ENCODE results near the gene NKX2-1.
A peak's percentile ranks its signal among the peaks of the same experiment; 100 is the strongest.

NKX2-1 gene

GRCh38 chr14:36518586-36519430 lies 1.2 kb downstream of the NKX2-1 start:
- no peak overlapping the region for H3K4me3 ChIP-seq (ENCODE audit: low read length)
- no peak for DNase-seq (ENCODE audit: low read depth, low spot score)

GRCh38 chr14:36518031-36518585 lies 1.9 kb downstream of the NKX2-1 start:
- DNase-seq (ENCODE audit: low read depth, low spot score): no peak
- no peak overlapping the region for H3K4me3 ChIP-seq (ENCODE audit: low read length)

DNA sequence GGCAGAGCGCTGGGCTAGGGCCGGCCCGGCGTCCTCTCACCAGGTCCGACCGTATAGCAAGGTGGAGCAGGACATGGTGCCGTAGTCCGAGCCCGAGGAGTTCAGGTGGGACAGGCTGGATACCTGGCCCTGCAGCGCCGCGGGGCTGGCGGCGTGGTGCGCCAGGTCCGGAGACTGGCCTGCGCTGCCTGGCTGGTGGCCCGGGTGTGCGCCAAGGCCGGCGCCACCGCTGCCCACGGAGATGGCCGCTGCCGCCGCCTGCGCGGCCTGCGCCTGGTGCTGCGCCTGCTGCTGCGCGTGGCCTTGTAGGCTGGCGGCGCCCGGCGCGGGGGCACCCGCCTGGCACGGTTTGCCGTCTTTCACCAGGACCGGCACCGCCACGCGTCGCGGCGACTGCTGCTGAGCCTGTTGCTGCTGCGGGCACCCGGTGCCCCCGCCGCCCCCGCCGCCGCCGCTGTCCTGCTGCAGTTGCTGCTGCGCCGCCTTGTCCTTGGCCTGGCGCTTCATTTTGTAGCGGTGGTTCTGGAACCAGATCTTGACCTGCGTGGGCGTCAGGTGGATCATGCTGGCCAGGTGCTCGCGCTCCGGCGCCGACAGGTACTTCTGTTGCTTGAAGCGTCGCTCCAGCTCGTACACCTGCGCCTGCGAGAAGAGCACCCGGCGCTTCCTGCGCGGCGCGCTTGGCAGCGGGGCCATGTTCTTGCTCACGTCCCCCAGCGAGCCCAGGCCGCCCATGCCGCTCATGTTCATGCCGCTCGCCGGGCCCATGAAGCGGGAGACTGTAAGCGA lies 2.6 kb downstream of the NKX2-1 start:
- no peak for DNase-seq (ENCODE audit: low read depth, low spot score)
- no peak overlapping the region for H3K4me3 ChIP-seq (ENCODE audit: low read length)

DNA sequence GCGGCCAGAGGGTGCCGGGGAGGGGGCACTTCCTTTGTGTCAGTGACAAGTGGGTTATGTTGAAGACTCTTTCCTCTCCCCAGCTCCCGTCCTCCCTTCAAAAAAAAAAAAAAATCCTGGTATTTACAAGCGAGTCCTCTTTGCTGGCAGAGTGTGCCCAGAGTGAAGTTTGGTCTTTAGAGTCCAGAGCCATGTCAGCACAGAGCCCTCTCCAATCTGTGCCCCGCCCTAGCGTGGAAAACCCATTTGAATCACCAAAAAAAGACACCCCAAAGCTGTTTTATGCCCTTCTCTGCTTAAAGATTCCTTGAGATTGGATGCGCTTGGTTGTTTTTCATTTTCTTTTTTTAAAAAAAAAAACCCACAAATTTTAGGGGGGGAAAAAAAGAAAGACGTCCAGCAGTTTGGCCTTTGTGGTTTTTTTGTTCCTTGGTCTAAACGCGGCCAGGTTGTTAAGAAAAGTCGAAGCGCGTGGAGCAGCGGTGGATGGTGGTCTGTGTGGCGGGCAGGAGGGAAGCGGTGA lies 3.3 kb downstream of the NKX2-1 start:
- DNase-seq (ENCODE audit: low read depth, low spot score): no peak
- H3K4me3 ChIP-seq (ENCODE audit: low read length): no peak overlapping the region

DNA sequence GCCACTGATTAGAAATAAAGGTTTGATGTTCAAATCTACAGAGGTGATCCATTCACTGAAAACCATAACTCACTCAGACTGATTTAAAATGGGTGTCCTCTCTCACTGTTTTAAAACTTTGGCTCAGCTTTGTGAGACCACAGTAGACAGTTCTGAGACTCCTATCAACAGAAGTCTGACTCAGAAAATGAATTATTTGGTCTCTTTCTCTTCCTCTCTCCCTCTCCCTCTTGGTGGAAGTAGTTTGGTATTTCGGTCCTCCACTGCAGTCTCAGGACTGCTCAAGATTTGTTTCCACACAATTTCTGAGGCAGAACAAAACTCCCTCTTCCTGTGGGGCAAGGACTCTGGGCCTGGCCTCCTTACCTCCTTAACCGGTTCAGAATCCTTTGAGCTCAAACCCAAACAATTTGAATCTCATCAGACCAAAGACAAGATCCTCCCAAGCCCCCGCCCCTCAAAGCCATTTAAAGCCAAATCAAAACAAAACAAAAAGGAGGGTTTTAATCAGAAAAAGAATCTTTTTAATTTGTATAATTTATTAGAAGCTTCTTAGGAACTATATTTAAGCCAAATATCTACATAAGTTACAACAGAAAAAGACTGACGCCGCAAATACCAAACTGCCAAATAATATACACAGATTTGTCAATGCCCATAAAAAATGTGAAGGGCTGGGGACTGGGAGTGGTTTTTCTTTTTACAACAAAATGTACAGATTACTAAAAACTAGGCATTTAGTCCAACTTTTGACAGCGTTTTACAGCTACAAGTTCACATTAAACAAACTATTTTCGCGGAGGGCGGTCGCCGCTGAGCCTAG lies 3.9 kb downstream of the NKX2-1 start:
- DNase-seq (ENCODE audit: low read depth, low spot score): no peak

DNA sequence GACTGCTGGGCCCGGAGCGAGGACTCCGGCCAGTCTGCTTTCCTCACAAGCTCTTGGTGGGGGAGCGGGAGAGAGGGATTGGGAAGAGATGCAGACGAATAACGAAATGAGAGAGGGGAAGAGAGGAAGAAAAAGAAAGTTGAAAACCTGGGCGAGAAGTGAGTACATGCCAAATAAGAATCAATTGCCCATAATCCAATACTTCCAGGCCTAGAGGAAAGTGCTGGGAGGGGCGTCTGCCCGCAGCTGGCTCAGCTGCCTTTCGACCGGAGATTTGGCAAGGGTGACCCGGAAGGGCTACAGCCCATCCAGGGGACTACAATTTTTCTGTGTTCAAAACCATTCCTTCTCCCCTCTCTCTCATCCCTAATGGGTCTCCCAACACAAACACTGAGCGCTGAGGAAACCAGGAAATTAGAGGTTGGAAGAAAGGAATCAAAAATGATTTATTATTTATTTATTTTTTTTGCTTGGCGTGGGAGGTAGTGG lies 4.9 kb downstream of the NKX2-1 start:
- no peak overlapping the region for H3K4me3 ChIP-seq (ENCODE audit: low read length)

More for the DNA sequence above, 3.9 kb downstream of the NKX2-1 start:
- no peak overlapping the region for H3K4me3 ChIP-seq (ENCODE audit: low read length)

GRCh38 chr14:36514278-36515104 lies 5.5 kb downstream of the NKX2-1 start:
- no peak overlapping the region for H3K4me3 ChIP-seq (ENCODE audit: low read length)
- DNase-seq (ENCODE audit: low read depth, low spot score): no peak

More for the DNA sequence above, 4.9 kb downstream of the NKX2-1 start:
- no peak for DNase-seq (ENCODE audit: low read depth, low spot score)

DNA sequence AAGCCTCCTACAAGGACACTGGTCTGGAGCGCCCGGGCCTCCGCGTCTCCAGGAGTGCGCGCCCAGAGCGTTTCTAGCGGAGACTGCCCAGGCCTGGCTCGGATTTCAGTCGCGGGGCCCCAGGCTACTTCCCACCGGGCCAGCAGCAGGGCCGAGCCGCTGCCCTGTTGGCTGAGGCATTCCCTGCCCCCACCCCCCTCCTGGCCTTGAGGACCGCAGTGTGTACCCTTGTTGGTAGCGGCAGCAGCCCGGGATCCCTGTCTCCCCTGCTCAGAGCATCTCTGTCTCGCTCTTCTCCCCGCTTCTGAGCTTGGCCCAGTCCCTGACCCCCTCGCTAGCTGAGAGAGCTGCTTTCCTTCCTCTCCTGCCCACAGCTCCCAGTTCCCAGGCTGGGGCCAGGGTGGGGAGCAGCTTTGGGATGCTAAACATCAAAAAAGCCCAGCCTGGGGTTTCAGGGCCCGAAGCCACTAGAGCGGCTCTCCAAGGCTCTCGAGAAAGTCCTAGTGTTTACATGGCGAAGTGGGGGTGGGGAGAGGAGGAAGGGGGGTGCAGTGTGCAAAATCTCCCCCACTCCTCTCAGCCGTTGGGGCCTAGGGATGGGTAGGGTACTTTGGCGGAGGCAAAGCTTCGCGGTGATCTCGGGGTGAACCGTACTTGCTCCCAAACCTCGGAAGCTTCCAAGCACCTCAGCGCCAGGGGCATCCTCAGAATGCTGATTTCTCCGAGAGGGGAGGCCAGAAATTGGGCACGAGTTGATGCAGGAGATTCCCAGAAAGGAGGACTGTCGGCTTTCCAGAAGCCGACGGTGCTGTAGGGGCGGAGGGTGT lies 6.4 kb downstream of the NKX2-1 start:
- DNase-seq (ENCODE audit: low read depth, low spot score): no peak
- H3K4me3 ChIP-seq (ENCODE audit: low read length): no peak overlapping the region

DNA sequence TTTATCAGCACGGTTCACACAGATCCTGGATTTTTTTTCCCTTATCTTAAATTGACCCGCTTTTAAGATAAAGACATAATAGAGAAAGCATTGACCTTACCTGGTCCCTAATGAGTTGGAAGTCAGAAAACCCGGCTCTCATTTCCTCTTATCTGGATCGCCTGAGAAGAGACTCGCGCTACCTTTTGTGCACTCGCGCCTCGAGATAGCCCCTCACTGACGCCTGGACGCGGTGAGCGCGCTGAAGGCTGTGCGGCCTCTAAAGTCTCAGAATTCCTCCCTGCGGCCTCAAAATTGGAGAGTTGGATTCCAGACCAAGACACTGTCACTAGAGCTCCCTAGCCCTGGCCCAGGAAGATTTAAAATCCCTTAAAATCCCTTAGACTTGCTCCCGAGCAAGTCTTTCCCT lies 7.0 kb downstream of the NKX2-1 start:
- DNase-seq (ENCODE audit: low read depth, low spot score): no peak

DNA sequence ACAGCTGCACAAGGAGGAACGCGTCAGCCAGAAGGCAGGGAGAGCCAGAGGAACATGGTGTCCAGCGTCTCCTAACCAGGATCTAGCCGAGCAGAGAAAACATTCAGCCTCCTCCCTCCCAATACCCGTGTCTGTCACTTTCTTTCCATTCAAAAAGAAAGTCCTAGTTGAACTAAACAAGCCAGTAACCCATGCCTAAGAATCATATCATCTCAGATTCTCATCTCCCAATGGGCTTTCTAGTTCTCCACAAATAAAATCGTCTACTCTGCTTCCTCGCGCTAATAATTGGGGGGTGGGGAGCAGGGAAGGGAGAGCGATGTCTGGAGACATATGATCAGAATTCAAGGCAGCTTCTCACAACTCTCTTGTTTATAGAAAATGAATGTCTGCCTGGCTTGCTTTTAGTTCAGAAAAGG lies 7.4 kb downstream of the NKX2-1 start:
- no peak overlapping the region for H3K4me3 ChIP-seq (ENCODE audit: low read length)
- DNase-seq (ENCODE audit: low read depth, low spot score): no peak

More for the DNA sequence above, 7.0 kb downstream of the NKX2-1 start:
- no peak overlapping the region for H3K4me3 ChIP-seq (ENCODE audit: low read length)

GRCh38 chr14:36511981-36512584 lies 7.9 kb downstream of the NKX2-1 start:
- H3K4me3 ChIP-seq (ENCODE audit: low read length): no peak overlapping the region
- DNase-seq (ENCODE audit: low read depth, low spot score): no peak

DNA sequence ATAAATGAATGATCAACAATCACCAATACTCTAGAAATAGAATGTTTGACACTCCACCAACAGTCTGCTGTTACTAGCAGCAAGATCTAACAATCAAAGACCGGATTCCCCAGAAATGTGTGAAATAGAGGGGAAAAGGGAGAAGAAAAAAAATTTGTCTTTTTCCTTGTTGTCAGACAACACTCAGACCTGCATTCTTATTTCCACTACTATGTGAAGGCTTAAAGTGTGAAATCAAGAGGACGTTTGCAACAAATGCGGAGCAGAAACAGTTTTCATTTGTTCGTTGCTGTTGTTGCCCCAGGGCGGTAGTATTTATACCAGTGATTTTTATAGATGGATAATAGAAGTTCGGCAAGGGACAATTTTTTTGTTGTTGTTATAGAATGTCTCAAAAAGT lies 9.2 kb downstream of the NKX2-1 start:
- DNase-seq (ENCODE audit: low read depth, low spot score): no peak
- H3K4me3 ChIP-seq (ENCODE audit: low read length): no peak overlapping the region

DNA sequence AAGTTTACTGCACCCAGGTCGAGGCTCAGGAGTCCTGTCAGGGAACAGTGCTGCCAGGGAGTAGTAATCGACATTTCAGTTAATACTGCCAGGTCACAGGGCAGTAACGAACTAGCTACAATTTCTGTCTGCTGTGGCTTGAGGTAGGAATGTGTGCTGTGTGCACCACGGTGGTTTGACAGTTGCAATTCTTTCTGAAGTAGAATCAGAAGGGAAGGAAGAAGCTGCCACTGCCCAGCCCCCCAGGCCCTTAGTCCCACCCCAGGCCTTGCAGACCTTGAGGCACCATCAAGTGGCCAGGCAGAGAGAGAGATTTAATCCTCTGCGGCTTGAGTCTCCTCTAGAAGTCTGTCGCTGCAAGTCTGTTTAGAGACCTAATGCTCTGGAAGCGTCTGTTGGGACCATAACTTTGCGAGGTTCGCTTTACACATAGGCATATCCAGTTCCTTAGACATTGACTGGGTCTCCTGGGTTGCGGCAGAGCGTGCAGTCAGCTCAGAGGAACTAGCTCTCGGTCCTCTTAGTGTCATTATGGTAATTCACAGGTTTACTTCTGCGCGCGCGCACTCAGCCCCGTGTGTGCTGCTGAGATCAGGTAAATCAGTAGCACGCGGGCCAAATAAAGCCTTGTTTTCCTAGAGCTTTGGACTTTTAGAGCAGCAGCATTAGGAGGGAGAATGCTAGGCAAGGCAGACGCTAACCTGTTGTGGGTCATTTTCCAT lies 9.8 kb downstream of the NKX2-1 start:
- peak; percentile 57 for DNase-seq (ENCODE audit: low read depth, low spot score)
- H3K4me3 ChIP-seq (ENCODE audit: low read length): no peak overlapping the region; the same call in 1 of the 2 replicates

DNA sequence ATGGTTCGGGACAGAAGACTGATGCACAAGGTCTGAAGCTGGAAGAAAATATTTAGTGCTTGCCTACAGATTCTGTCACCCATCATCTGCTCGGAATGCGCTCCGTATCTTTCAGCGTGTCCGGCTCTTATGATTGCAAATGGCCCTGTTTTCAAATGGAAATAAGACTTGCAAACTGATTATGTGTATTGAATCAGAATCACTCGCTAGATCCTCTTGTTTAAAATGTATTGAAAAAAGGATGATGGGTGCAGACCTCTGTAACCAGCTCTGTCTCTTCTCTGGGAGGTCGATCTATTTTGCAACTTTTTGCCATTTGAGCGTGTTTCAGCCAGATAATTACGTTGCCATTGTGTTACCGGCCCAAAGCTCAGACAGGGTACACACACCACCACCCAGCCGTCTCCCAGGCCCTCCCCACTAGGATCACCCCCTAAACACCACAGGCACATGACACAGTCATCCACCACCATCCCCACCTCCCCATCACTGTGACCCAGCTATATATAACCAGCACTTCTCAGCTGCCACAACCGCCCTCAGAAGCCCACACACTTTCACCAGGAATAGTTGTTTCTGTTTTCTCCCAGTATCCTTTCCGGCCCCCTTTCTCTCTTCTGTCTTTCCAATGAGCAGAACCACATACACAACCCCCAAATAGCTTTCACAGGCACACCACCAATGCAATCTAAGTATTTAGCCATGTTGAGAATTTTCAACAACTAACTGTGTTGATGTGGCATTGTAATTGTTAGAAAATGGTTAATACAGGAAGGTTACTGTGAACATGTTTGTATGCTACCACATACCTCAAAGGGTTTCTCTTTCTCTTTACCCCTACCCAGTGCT lies 10.7 kb downstream of the NKX2-1 start:
- DNase-seq (ENCODE audit: low read depth, low spot score): no peak
- H3K4me3 ChIP-seq (ENCODE audit: low read length): no peak overlapping the region

DNA sequence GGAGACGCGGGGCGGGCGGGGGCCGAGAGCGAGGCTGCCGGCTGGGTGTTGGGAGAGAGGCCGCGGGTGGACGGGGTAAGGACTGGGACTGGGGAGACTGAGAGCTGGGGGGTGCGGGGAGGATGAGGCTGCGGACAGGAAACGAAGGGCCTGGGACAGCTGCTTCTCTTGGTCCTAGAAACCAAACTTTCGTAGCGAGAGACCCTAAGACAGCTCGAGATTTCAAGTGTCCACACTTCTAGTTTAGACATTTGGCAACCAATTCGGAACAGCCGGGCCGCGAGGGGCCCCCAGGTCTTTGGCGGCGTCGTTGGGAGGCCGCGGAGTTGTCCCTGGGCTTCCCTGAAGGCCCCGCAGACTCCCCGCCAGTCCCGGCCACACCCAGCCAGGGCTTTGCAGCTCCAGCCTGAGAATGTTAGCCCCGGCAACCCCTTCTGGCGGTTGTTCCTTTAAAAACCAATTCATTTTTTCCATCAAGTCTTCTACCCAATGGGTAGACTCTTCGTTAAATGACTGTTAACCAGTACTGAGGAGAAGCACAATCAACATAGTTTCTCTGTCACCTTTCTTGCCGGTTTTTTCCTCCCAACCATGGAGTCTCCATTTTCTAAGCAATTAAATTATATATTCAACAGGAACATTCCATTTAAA lies 11.5 kb downstream of the NKX2-1 start:
- no peak overlapping the region for H3K4me3 ChIP-seq (ENCODE audit: low read length)
- no peak for DNase-seq (ENCODE audit: low read depth, low spot score)
